Tibial nerve (tissue), 4 donors: ENCODE results near the gene SIPA1L2. TPM values are rescaled to one million over a fixed set of nuclear protein-coding genes. Genes with fewer than 3 reads are reported as not detected.

Experiments
- DNase-seq, 2 donors: peaks; one replicate each; pipeline ENCODE4 v3.0.0-alpha.2; 2019; ENCODE audit warnings: low spot score in 2 of 2
- H3K27ac ChIP-seq, 4 donors: fragments of 200-600 bp; sonication (generic) in 3 of 4; one replicate each; pipeline ENCODE4 v1.5.1; 2017 to 2019; ENCODE audit warnings: mild to moderate bottlenecking in 1 of 4
- H3K27me3 ChIP-seq, 2 donors: fragments of 200-600 bp; sonication (generic) in 1 of 2; one replicate each; pipeline versions ENCODE4 v1.5.1 to v1.6.0; 2017 to 2019
- H3K36me3 ChIP-seq, 3 donors: fragments of 200-600 bp; sonication (generic); one replicate each; pipeline ENCODE4 v1.5.1; 2018 to 2019
- H3K4me1 ChIP-seq, 4 donors: fragments of 200-600 bp; sonication (generic) in 3 of 4; one replicate each; pipeline ENCODE4 v1.5.1; 2017 to 2019
- H3K4me3 ChIP-seq, 4 donors: fragments of 200-600 bp; sonication (generic) in 3 of 4; one replicate each; pipeline ENCODE4 v1.5.1; 2017 to 2019; ENCODE audit warnings: mild to moderate bottlenecking in 1 of 4, moderate library complexity in 1 of 4
- H3K9me3 ChIP-seq, 4 donors: fragments of 200-600 bp; sonication (generic) in 3 of 4; one replicate each; pipeline ENCODE4 v1.5.1; 2017 to 2019
- EP300 ChIP-seq, 2 donors: sonication (generic); formaldehyde crosslinking; IDR thresholded peaks; one replicate each; pipeline ENCODE4 v1.6.1; 2017; ENCODE audit warnings: antibody characterized with exemption in 2 of 2, mild to moderate bottlenecking in 1 of 2
- POLR2A ChIP-seq, 2 donors: fragments of 450-650 bp; IDR thresholded peaks; one replicate each; pipeline ENCODE4 v1.6.1; 2017; ENCODE audit warnings: antibody characterized with exemption in 2 of 2, mild to moderate bottlenecking in 2 of 2, moderate library complexity in 2 of 2
- WGBS, 2 donors: methylation state at CpG; one replicate each; pipeline ENCODE4 v1.1.5; 2018; 5-methylcytosine and 5-hydroxymethylcytosine counted together
- total RNA-seq, 4 donors: library from RNA; depleted of rRNA; stranded (reverse); fragments of >200 nt; gene quantifications; one replicate each; pipeline ENCODE4 v1.1.0, GENCODE V29; 2016
- TF ChIP-seq, protein P1 (sequence below), 5 experiments: fragments of 200-600 bp in 3 of 5; fragments of 450-650 bp in 2 of 5; sonication (generic) in 3 of 5; IDR thresholded peaks; one replicate each; pipeline ENCODE4 v1.5.1; 2016 to 2019; ENCODE audit warnings: antibody characterized with exemption in 5 of 5, mild to moderate bottlenecking in 3 of 5, moderate library complexity in 2 of 5

The SIPA1L2 gene
- total RNA-seq, 4 donors from 2014 or later = 29.8 to 56.4 (median 40.7) TPM

DNA sequence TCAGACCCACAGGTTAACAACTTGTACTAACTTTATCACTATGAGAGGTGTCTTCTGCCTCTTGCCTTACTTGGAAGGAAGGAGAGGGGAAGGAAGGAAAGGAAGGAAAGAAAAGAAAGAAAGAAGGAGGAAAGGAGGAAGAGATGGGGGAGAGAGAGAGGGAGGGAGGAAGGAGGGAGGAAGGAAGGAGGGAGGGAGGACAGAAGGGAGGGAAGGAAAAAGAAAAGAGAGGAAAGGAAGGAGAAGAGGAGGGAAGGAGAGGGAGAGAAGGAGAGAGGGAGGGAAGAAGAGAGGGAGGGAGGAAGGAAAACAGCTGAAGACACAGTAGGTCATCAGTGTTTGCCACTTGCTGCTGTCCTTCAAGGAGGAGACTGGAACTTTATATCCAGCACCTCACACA is 5.3 kb upstream of the SIPA1L2 start:
- no peaks in the 10 kb centered on the region for H3K9me3 ChIP-seq
- H3K36me3 ChIP-seq = no peaks in the 10 kb centered on the region
- no peak overlapping the region for H3K4me3 ChIP-seq
- no peak overlapping the region for H3K27ac ChIP-seq
- TF ChIP-seq, protein P1, sequence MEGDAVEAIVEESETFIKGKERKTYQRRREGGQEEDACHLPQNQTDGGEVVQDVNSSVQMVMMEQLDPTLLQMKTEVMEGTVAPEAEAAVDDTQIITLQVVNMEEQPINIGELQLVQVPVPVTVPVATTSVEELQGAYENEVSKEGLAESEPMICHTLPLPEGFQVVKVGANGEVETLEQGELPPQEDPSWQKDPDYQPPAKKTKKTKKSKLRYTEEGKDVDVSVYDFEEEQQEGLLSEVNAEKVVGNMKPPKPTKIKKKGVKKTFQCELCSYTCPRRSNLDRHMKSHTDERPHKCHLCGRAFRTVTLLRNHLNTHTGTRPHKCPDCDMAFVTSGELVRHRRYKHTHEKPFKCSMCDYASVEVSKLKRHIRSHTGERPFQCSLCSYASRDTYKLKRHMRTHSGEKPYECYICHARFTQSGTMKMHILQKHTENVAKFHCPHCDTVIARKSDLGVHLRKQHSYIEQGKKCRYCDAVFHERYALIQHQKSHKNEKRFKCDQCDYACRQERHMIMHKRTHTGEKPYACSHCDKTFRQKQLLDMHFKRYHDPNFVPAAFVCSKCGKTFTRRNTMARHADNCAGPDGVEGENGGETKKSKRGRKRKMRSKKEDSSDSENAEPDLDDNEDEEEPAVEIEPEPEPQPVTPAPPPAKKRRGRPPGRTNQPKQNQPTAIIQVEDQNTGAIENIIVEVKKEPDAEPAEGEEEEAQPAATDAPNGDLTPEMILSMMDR (IDR thresholded peaks at IDR 0.05) = no peak
- TF ChIP-seq POLR2A (IDR thresholded peaks at IDR 0.05) = no peak
- TF ChIP-seq EP300 (IDR thresholded peaks at IDR 0.05) = no peak
- H3K27me3 ChIP-seq = no peaks in the 10 kb centered on the region
- DNase-seq = no peak
- H3K4me1 ChIP-seq = peaks cover 0 to 6% (median 2%) of the 10 kb centered on the region in 4 donors

DNA sequence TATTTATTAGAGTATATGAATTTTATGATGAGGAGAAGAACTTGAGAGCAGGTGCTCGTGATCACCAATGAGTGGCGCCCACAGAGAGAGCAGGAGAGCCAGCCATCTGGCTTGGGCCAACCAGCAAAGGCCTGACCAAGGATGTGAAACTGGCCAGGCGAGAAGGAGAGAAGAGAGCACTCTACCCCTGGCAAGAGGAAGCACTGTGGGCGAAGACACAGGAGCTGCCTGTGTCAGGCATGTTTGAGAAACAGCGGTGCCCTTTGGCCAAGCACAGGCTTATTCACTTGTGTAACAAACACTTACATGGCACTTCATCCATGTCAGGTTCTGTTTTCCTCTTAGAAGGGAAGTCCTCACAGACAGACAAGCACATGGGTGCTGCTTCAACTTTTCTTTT is 4.2 kb upstream of the SIPA1L2 start:
- H3K27ac ChIP-seq = no peak overlapping the region
- DNase-seq = peak in 1 of 2 donors; percentile 20
- no peaks in the 10 kb centered on the region for H3K9me3 ChIP-seq
- H3K4me1 ChIP-seq = peaks cover 0 to 11% (median 2%) of the 10 kb centered on the region in 4 donors
- H3K36me3 ChIP-seq = no peaks in the 10 kb centered on the region
- H3K27me3 ChIP-seq = no peaks in the 10 kb centered on the region
- H3K4me3 ChIP-seq = no peak overlapping the region
- WGBS, 2 donors = 71 to 83% methylated on average over 5 of the region's 5 CpGs
- TF ChIP-seq POLR2A (IDR thresholded peaks at IDR 0.05) (no peak), EP300 (IDR thresholded peaks at IDR 0.05) (peak in 1 of 2 donors; percentile 48)
- TF ChIP-seq, protein P1 (IDR thresholded peaks at IDR 0.05) = no peak

DNA sequence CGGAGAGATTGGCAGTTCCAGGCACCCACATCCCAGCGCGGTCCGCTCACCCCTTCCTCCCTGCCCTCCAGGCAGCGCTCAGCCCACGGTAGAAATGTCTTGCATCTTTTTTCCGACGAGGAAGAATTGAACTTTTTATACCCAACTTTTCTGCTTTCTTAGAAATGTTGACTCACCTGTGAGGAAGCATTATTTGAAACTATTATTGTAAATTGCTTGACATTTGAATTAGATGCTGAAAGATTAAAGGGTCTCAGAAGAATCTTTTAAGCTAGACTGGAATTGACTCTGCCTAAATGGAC is 912 bp upstream of the SIPA1L2 start:
- Histone ChIP-seq H3K9me3 (no peaks in the 10 kb centered on the region), H3K4me3 (peak overlapping the region; percentile 61 to 95 (median 90)), H3K27ac (peak overlapping the region; percentile 91 to 97 (median 94)), H3K36me3 (no peaks in the 10 kb centered on the region), H3K27me3 (no peaks in the 10 kb centered on the region), H3K4me1 (peaks cover 0 to 31% (median 6%) of the 10 kb centered on the region in 4 donors)
- no peak for TF ChIP-seq POLR2A (IDR thresholded peaks at IDR 0.05)
- TF ChIP-seq, protein P1 (IDR thresholded peaks at IDR 0.05) = no peak
- no peak for TF ChIP-seq EP300 (IDR thresholded peaks at IDR 0.05)
- DNase-seq = no peak
- 3% methylated on average over 8 of the region's 8 CpGs for WGBS, 2 donors

DNA sequence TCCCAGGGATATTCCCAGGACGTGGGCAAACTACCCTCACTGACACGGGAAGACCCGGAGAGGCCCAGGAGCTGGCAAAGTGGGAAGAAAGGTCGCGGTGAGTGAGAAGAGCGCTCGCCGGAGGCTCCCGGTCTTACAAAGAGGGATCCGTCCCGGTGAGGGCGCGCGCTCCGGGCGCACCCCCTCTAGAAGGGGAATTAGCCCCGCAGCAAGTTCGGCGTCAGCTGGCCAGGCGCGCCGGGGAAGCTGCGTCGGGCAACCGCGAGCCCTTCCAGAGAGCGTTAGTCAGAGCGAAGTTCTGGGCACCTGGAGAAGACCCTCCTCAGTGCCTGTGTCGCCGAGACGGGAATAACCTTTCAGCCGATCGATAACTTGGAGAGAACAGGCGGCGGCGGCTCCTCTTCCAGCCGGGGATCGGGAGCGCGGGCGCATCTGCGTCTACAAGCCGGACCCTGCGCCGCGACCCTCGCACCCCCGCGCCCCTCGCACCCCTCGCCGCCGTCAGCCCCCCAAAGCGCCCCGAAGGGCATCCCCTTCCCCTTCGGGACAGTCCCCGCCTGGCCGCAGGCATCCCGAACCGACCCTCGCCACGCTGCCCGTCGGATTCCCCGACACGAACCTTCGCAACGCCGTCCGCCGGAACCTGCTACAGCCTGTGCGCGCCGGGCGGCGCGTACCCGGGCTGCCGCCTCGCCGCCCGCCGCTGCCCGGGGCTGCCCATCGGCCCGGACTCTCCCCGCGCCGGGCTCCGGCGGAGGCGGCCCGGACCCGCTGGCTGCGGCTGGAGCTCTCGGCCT is 485 bp downstream of the SIPA1L2 start:
- Histone ChIP-seq H3K27ac (peak overlapping the region; percentile 56 to 97 (median 90)), H3K27me3 (no peaks in the 10 kb centered on the region), H3K9me3 (no peaks in the 10 kb centered on the region), H3K36me3 (no peaks in the 10 kb centered on the region), H3K4me1 (peaks cover 0 to 37% (median 11%) of the 10 kb centered on the region in 4 donors), H3K4me3 (peak overlapping the region; percentile 88 to 97 (median 94))
- DNase-seq = no peak
- no peak for TF ChIP-seq POLR2A (IDR thresholded peaks at IDR 0.05)
- TF ChIP-seq EP300 (IDR thresholded peaks at IDR 0.05) = peak in 1 of 2 donors; percentile 11
- 0 to 1% methylated on average over 23 to 70 of the region's 96 CpGs for WGBS, 2 donors

DNA sequence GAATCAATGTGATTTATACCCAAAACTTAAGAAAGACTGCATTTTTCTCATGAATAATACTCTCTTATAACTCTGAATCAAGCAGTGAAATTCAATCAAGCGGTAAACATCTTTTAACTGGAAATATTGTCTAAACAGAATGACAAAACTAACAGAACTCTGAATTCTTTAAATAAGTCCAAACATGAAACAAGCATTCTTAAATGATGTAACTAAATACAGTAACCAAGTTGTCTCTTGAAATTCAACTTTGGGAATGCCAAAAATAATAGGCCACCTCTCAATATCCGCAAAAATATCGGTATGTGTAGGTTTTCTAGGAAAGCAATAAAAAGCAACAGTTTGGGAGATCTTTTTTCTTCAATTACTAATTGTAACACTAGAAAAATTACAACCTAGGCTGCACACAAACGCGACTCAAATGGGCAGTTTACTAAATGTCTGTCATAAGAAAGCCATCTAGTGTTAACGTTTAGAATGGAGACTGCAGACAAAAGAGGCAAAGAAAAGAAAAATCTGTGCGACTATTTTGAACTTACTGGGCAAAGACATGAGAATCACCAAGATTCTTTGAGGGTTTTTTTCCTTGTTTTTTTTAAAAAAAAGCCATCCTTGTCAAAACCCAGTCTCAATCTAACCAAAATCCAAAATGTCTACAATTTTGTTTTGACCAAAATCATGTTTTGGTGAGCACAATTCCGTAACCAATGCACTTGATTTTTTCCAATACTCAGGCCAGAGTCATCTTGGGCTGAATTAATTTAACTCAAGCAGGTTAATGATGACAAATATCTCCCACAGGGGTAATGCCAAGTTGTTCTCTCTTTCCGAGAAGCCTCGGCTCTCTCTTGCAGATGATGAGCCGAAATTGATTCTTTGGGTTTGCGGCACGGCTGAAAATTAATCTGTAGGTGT is 1.3 kb downstream of the SIPA1L2 start:
- Histone ChIP-seq H3K9me3 (no peaks in the 10 kb centered on the region), H3K27me3 (no peaks in the 10 kb centered on the region), H3K4me1 (peaks cover 0 to 45% (median 13%) of the 10 kb centered on the region in 4 donors), H3K4me3 (peak overlapping the region; percentile 88 to 97 (median 94)), H3K27ac (peak overlapping the region; percentile 56 to 97 (median 90)), H3K36me3 (no peaks in the 10 kb centered on the region)
- WGBS, 2 donors = 8 to 9% methylated on average over 13 of the region's 13 CpGs
- DNase-seq = no peak
- TF ChIP-seq, protein P1 (IDR thresholded peaks at IDR 0.05) = peak; percentile 30 to 62 (median 41)
- no peak for TF ChIP-seq POLR2A (IDR thresholded peaks at IDR 0.05)
